ENCODE data around the gene ATXN7L1.
A peak's percentile ranks its signal among the peaks of the same experiment; 100 is the strongest.
"Not testable (repeated sequence)": the region's sequence is repeated elsewhere in the genome, so short reads cannot be mapped to it uniquely, and the experiment has no call there.

ATXN7L1 gene

DNA sequence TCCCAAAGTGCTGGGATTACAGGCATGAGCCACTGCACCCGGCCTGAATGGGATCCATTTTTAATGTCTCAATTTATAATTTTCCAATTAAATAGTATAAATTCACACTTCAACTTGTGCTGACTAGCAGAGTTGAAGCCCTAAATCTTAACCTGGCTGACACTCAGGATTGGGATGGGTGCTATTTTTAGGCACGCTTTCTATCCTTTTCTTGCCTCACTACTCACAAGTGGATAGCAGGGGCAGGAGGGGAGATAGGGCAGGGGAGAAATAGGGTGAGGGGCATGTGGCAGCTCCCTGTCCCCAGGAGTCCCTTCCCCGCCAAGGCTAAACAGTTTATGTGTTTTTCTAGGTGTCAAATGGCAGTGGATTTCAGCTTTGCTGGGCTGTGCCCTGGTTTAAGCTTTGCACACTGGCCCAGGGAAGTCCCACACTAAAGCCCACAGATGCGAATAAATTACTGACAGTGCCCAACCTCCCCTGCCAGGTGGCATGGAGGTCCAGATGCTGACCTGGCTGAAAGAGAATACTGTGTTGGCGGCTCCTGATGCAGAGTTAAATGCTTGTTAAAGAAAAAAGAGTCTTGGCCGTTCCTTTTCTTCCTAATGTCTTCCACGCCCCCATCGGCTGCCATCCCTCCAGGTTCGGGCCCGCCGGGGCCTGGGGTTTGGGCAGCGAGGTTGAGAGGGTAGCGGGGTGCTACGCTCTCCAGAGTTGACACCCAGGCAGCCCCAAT lies 259.0 kb downstream of the ATXN7L1 start:
- DNase-seq (ENCODE audit: low spot score) = no peak

DNA sequence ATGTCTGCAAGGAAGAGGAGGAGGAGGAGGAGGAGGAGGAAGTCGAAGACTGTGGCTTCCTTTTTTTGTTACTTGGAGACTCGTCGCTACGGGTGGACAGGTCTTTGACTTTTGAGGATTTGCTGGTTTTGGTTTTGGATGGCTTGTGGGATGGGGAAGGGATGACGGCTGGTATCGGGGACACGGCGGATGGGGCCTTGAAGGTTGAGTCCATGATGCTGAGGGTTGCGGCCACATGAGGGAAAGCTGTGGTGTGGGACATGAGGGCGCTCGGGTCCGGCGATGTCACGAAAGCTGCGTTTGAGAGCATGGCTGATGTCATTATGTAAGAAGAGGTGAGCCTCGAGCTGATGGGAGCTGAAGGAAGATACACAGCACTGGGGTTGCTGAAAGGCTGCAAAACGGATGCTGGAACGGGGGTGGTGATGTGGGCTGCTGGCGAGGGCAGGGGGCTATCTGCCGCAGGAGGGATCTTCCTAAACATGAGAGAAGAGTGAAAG lies 262.0 kb downstream of the ATXN7L1 start:
- no peak for DNase-seq (ENCODE audit: low spot score)

GRCh38 chr7:105613611-105614330 lies 262.6 kb downstream of the ATXN7L1 start:
- DNase-seq (ENCODE audit: low spot score) = no peak

GRCh38 chr7:105612806-105613205 lies 263.6 kb downstream of the ATXN7L1 start:
- no peak for DNase-seq (ENCODE audit: low spot score)

DNA sequence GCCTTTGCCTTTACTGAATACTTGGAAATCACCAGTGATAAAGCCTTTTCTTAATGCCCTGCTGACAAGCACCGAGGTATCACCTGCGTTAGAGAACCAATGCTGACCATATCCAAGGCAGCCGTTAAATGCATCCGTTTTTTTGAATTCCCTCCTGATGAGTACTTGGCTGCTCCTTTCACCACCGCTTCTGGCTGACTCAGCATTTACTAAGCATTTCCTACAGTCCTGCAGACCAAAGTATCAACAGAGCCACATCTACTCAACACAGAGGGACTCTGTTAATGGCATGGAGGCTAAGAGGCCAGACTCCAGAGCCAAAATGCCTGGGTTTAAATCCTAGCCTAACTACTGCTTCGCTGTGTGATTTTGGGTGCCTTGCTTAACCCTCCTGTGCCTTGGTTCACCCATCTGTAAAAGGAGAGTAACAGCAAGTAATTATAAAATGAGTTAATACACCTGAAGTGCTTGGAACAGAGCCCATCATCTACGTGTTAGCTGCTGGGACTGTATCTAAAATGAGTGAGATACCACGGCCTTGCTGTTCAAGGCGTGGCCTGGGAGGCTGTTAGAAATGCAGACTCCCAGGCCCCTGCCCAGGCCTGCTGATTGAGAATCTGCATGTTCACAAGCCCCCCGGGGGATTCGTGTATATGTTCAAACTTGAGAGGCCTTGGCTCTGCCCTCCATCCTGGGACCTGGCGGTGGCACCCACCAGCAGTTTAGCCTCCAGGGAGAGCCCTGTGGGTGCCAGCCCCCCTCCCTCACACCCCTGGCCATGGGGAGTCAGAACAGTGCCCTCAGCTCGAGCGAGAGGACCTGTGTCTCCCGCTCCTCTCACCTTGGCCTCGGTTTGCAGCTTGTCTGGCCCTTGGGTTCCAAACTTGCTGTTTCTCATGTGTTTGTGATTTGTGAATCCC lies 264.3 kb downstream of the ATXN7L1 start:
- no peak for DNase-seq (ENCODE audit: low spot score)

DNA sequence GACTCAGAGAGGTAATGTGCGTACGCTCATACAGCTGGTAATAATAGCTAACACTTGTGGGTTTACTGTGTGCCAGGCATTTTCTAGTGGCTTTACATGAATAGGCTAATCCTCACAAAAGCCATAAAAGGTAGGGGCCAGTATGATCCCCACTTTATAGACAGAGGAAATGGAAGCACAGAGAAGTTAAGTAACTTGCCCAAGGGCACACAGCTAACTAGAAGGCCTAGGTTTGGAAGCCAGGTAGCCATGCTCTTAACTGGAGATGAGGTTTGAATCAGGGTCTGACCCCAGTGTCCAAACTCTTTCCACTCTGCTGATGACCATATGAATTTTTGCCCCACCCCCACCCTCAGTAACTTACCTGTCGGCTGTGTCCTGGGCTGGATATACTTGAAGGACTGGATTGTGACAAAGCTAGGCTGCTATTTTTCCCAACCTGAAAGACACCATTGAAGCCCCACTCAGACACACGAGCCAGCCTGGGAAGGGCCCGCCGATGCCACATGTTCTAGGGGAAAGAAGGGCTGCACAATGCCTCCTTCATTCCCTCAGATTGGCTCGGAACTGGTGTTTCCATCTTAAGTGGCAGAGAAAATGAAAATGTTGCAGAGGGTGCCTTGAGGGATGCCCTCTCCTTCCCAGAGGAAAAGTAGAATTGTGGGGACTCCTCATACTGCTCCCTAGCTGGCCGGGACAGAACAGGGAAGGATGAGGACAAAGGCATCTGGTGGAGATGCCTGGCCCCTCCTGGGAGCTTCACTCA lies 266.1 kb downstream of the ATXN7L1 start:
- no peak for DNase-seq (ENCODE audit: low spot score)

- no peak for DNase-seq (ENCODE audit: low spot score)
Observed at GRCh38 chr7:105602325-105603305, 273.8 kb downstream of the ATXN7L1 start.

DNA sequence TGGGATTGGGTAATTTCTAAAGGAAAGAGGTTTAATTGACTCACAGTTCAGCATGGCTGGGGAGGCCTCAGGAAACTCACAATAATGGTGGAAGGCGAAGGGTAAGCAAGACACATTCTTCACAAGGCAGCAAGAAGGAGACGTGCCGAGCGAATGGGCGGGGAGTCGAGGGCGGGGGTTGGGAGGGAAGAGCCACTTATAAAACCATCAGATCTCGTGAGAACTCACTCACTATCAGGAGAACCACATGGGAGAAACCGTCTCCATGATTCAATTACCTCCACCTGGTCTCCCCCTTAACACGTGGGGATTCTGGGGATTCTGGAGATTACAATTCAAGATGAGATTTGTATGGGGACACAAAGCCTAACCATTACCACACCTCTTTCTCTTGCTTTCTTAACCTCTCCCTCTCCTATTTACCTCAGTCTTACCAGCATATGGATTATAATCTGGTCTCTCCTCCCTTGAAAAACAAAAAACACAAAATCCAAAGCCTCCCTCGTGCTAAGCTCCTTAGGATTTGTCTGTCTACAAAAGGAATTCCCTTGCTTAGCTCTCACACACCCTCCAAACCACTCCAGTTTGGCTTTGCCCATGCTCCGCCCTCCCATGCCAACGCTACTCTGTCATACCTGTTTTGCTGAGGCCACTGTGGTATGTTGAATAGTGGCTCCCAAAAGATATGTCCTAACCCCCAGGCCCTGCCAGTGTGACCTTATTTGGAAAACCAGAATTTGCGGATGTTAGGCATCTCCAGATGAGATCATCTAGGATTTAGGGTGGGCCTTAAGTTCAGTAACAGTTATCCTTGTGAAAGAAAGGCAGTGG lies 275.5 kb downstream of the ATXN7L1 start:
- no peak for DNase-seq (ENCODE audit: low spot score)

DNA sequence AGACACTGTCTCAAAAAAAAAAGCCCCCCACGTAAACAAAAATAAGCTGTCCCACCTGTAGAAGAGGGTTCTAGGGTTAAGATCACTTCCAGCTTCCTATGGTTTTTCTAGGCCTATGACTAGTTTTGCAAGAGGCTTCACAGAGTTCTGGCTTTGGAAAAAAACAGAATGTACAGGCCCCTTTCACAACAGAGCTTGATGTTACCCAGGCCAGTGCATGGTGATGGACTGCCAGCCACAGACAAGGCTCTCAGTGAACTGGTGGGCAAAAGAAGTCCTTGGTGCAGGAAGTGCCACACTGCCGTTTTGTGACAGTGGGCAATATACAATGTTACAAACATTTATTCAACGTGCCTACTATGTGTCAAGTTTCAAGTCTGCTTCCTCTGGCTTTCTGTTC lies 276.8 kb downstream of the ATXN7L1 start:
- DNase-seq (ENCODE audit: low spot score) = no peak

GRCh38 chr7:105599080-105599479 lies 277.3 kb downstream of the ATXN7L1 start:
- not testable (repeated sequence) for DNase-seq (ENCODE audit: low spot score)

DNA sequence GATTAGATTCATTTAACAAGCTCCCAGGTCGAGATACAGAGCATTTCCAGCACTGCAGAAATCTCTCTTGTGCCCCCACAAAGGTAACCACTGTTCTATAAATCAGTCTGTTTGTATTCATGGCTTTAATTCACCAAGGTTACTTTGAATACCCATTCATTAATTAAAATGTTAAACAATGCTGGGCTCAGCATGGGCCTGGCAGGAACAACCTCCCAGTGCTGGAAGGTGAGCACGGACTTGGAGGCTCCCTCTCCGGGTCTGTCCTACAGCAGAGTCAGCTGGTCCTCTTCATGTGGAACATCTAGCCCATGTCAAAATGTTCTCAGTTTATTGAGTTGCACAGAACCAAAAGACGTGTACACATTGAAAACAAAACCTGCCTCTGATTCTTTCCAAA lies 279.5 kb downstream of the ATXN7L1 start:
- DNase-seq (ENCODE audit: low spot score) = no peak

DNA sequence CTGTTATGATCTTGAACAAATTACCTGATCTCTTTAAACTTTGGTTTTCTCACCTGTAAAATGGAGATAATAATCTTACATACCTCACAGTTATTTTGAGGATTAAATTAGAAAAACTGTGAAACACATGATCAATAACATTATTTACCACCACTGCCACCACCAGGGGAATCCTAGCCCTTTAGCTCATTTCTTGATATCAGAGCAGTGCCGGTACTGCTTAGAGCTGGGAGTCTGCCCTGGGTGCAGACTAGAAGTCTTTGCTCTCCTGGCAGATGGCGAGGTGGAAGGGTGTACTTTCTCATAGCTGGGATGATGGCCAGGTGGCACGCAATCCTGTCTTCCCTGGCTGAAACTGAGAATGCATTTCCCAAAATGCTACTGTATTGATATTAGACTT lies 282.4 kb downstream of the ATXN7L1 start:
- DNase-seq (ENCODE audit: low spot score) = no peak

DNA sequence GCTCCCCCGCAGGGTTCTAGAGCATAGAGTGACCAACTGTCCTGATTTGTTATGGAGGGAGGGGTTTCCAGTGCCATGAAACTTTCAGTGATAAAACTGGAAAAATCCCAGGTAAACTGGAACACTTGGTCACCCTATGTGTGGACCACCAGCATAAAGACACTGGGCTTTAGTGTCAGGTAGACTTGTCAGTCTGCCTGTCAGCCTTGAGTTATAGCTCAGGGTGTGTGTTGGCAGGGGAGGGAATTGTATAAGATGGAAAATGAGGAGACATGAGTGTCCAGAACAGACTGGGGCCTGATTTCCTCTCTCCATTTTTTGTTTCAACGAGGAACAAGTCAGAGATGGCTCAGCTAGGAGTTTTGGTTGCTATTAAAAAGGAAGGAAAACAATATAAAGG lies 284.9 kb downstream of the ATXN7L1 start:
- no peak for DNase-seq (ENCODE audit: low spot score)

GRCh38 chr7:105590793-105591192 lies 285.6 kb downstream of the ATXN7L1 start:
- DNase-seq (ENCODE audit: low spot score) = no peak

GRCh38 chr7:105589356-105590077 lies 286.9 kb downstream of the ATXN7L1 start:
- peak; percentile 42 for DNase-seq (ENCODE audit: low spot score)

DNA sequence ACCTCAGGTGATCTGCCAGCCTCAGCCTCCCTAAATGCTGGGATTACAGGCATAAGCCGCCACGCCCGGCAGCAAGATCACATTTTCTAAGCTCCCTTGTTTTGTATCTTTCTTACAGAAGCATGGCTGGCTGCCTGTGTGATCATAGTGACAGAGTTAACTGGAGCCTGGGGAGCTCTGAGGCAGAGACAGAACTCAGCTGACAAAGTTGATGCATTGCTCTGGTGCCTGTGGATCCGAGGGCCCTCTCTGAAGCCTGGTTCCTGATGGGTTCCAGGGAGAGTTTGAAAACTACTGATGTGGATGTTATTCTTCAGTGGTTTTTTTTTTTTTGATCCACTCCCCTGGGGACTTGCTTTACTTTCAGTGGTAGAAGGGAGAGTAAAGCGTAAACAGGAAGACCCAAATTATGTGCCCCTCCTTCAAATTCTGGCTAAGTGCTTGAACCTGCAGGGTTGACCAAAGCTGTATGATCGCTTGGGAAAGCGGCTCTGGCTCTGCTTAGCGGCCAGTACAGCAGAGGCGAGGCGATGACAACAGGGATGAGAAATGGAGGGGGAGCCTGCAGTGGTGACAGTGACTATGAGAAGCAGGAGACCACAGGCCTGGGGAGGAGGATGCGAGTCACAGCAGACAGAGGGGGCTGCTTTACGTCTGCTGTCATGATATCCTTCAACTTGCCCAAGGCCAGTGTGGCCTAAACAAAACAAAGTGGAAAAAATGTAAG lies 288.3 kb downstream of the ATXN7L1 start:
- no peak for DNase-seq (ENCODE audit: low spot score)

- no peak for DNase-seq (ENCODE audit: low spot score)
Observed at GRCh38 chr7:105585850-105586500, 290.4 kb downstream of the ATXN7L1 start.

GRCh38 chr7:105584165-105584564 lies 292.2 kb downstream of the ATXN7L1 start:
- DNase-seq (ENCODE audit: low spot score) = no peak

All from hematopoietic multipotent progenitor cell treated with erythropoietin and hydrocortisone succinate and interleukin-3 and kit ligand, for 17 days (in vitro differentiated cells).